Chondrocyte (in vitro differentiated cells): ENCODE measurements around the gene SYNPO2. TPM values are rescaled to one million over a fixed set of nuclear protein-coding genes. Genes with fewer than 3 reads are reported as not detected.

ENCODE experiments used
- DNase-seq: peaks from one replicate; pipeline ENCODE4 v3.0.0; 2021; ENCODE audit warnings: mixed read lengths, low spot score
- H3K27ac Mint-ChIP-seq: one replicate; pipeline ENCODE4 v1.8.0; 2021; ENCODE audit warnings: mild to moderate bottlenecking, moderate library complexity, mixed read lengths; ENCODE audit not compliant: unreplicated experiment
- H3K27me3 Mint-ChIP-seq: 2 replicates; pipeline ENCODE4 v1.8.0; 2021; ENCODE audit warnings: low read depth, mixed read lengths
- H3K36me3 Mint-ChIP-seq: 2 replicates; pipeline ENCODE4 v1.8.0; 2021; ENCODE audit warnings: low read depth, mixed read lengths
- H3K4me1 Mint-ChIP-seq: 2 replicates; pipeline ENCODE4 v1.8.0; 2021; ENCODE audit warnings: low read depth, mild to moderate bottlenecking, mixed read lengths
- H3K4me3 Mint-ChIP-seq: one replicate; pipeline ENCODE4 v1.8.0; 2021; ENCODE audit warnings: mild to moderate bottlenecking, moderate library complexity, mixed read lengths; ENCODE audit not compliant: unreplicated experiment
- H3K9me3 Mint-ChIP-seq: 2 replicates; pipeline ENCODE4 v1.8.0; 2021; ENCODE audit warnings: low read depth, mixed read lengths
- total RNA-seq: library from RNA; stranded (reverse); gene quantifications from 3 replicates; pipeline ENCODE4 v1.2.1, GENCODE V29; 2021
- TF ChIP-seq, protein P1 (sequence below): fragments of 200-600 bp; sonication (generic); IDR thresholded peaks from 2 replicates; pipeline ENCODE4 v1.5.0; 2021; ENCODE audit warnings: antibody characterized with exemption, mild to moderate bottlenecking, moderate library complexity

SYNPO2 gene
- total RNA-seq, 1 donor from 2014 or later: 21.5 TPM

DNA sequence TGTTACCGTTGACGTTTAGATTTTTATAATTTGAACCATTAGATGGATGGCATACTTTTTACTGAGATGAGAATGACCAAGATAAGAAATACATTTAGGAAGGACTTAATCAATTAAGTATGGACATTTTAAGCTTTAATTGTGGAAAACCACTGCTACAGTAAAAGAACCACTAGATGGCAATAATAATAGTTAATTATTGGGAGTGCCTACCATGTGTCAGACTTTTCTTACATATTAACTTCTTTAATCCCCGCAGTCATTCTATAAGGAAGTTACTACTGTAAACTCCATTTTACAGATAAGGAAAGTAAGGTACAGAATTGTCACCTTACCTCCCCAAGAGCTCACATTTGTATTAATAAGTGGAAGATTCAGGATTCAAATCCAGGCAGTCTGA is 198.5 kb downstream of the SYNPO2 start:
- no peaks in the 10 kb centered on the region for H3K36me3 Mint-ChIP-seq
- H3K9me3 Mint-ChIP-seq: peaks cover 12% of the 10 kb centered on the region
- no peaks in the 10 kb centered on the region for H3K4me1 Mint-ChIP-seq
- TF ChIP-seq, protein P1, sequence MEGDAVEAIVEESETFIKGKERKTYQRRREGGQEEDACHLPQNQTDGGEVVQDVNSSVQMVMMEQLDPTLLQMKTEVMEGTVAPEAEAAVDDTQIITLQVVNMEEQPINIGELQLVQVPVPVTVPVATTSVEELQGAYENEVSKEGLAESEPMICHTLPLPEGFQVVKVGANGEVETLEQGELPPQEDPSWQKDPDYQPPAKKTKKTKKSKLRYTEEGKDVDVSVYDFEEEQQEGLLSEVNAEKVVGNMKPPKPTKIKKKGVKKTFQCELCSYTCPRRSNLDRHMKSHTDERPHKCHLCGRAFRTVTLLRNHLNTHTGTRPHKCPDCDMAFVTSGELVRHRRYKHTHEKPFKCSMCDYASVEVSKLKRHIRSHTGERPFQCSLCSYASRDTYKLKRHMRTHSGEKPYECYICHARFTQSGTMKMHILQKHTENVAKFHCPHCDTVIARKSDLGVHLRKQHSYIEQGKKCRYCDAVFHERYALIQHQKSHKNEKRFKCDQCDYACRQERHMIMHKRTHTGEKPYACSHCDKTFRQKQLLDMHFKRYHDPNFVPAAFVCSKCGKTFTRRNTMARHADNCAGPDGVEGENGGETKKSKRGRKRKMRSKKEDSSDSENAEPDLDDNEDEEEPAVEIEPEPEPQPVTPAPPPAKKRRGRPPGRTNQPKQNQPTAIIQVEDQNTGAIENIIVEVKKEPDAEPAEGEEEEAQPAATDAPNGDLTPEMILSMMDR: peak; percentile 70
- H3K27ac Mint-ChIP-seq: no peak overlapping the region
- no peak overlapping the region for H3K4me3 Mint-ChIP-seq
- DNase-seq: no peak
- H3K27me3 Mint-ChIP-seq: no peaks in the 10 kb centered on the region

DNA sequence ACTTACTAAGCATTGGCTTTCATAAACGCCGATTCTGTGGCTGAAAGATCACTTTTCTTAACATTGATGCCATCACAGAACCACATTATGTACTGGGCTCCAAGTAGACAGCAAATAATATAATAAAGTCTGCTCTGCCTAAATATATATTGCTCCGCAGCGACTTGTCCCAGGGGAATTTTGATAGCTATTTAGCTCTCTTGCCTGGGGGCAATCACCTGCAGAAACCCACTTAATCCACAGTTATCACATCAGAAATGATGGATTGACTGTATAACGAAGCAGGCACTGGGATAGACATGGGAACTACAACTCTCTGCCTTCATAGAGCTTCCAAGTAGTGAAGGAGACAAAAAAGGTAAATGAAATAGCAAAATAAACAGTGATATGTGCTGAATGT is 199.0 kb downstream of the SYNPO2 start:
- no peaks in the 10 kb centered on the region for H3K36me3 Mint-ChIP-seq
- no peaks in the 10 kb centered on the region for H3K4me1 Mint-ChIP-seq
- no peak overlapping the region for H3K4me3 Mint-ChIP-seq
- DNase-seq: no peak
- no peak overlapping the region for H3K27ac Mint-ChIP-seq
- peaks cover 12% of the 10 kb centered on the region for H3K9me3 Mint-ChIP-seq
- TF ChIP-seq, protein P1: no peak
- no peaks in the 10 kb centered on the region for H3K27me3 Mint-ChIP-seq

DNA sequence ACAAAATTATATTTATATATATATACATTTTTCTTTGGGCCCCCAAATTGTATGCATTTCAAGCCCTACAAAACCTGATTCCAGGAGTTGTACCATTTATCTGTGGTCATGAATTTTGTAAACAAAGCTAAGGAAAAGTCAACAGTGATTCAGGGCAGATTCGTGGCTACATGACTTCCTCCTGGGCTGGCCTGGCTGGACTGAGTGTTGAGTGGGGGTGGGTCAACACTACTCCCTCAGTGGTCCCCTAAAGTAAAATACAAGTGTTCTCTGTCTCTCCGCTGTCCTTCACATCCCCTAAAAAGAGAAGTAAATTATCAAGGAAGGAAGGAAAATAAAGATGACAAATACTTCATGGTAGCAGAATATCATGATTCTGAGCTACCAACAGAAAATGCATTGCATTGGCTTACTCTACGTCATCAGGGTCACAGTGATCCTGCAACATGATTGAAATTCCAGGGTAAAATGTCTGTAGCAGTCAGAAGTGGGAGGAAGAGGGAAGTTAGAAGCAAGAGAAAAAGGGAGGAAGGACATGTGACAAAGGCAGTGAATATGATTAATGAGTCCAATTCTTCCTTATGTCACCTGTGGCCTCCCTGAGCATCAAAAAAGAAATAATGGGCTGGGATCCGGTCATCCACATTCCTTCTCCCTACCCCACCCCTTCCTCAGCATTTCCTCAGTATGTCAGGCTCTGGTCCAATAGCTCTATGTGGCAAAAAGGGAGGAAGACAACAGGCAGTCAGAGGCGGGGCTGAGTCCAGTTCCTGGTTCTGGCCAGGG is 204.6 kb downstream of the SYNPO2 start:
- Mint-ChIP-seq H3K36me3 (no peaks in the 10 kb centered on the region), H3K9me3 (peaks cover 5% of the 10 kb centered on the region), H3K27me3 (no peaks in the 10 kb centered on the region), H3K27ac (no peak overlapping the region), H3K4me1 (peaks cover 7% of the 10 kb centered on the region), H3K4me3 (no peak overlapping the region)
- TF ChIP-seq, protein P1: no peak
- DNase-seq: no peak

DNA sequence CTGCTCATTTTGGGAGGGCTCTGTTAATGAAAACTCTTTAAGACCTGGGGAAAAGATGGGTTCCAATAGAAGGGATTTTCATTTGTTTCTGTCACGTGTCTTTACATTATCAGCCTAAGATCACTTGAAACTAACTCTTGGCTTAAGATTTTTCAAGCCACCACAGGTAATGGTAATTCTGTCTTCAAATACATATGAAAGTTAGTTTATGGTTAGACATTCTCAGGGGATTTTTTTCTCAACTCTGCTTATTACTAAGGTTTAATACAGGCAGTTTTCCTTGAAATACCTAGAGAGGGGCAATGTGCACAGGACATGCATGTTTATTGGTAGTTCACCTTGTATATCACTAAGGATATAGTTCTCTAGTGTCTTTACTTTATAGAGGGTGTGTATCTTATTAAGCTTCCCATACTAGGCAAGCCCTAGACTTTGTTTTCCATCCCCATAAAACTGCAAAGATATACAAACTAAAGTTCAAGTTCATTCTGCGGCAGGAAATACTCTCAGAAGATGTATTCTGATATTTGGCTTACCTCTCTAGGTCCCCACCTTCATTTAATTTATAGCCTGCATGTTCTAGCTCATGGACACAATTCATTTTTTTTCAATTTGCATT is 208.7 kb downstream of the SYNPO2 start:
- Mint-ChIP-seq H3K4me1 (peaks cover 21% of the 10 kb centered on the region), H3K27ac (no peak overlapping the region)

DNA sequence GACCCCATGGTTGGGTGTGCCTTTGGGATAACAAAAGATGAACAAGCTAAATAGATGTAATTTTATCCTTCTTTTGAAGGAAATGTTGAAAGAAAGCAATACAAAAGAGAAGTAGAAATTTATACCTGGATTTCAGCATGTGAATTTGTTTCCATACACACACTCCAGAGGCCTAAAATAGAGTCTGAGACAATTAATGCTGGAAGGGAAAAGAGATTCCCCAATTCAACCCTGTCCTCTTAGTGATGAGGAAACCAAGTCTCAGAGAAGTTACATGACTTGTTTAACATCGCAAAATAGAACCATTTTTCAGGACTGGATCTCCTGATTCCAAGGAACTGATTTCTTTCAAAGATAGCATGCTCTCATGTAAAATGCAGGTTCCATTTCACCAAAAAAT is 209.7 kb downstream of the SYNPO2 start:
- TF ChIP-seq, protein P1: no peak
- Mint-ChIP-seq H3K9me3 (no peaks in the 10 kb centered on the region), H3K4me3 (no peak overlapping the region), H3K4me1 (peaks cover 26% of the 10 kb centered on the region), H3K27me3 (no peaks in the 10 kb centered on the region), H3K36me3 (no peaks in the 10 kb centered on the region), H3K27ac (no peak overlapping the region)
- no peak for DNase-seq

More for the DNA sequence above, 208.7 kb downstream of the SYNPO2 start:
- no peaks in the 10 kb centered on the region for H3K27me3 Mint-ChIP-seq
- no peaks in the 10 kb centered on the region for H3K9me3 Mint-ChIP-seq
- H3K36me3 Mint-ChIP-seq: no peaks in the 10 kb centered on the region
- no peak overlapping the region for H3K4me3 Mint-ChIP-seq
- TF ChIP-seq, protein P1: no peak
- no peak for DNase-seq
